Tibial nerve (tissue), 3 donors: ENCODE measurements around the gene RTP4.

Source experiments
- CTCF ChIP-seq, 5 experiments: fragments of 200-600 bp in 3 of 5; fragments of 450-650 bp in 2 of 5; sonication (generic) in 3 of 5; IDR thresholded peaks; one replicate each; pipeline ENCODE4 v1.5.1; 2016 to 2019; ENCODE audit warnings: antibody characterized with exemption in 5 of 5, mild to moderate bottlenecking in 3 of 5, moderate library complexity in 2 of 5
- POLR2A ChIP-seq, 2 donors: fragments of 450-650 bp; IDR thresholded peaks; one replicate each; pipeline ENCODE4 v1.6.1; 2017; ENCODE audit warnings: antibody characterized with exemption in 2 of 2, mild to moderate bottlenecking in 2 of 2, moderate library complexity in 2 of 2

GRCh38 chr3:187321766-187322165, 46.4 kb upstream of the RTP4 start:
- TF ChIP-seq CTCF (IDR thresholded peaks at IDR 0.05) (no peak), POLR2A (IDR thresholded peaks at IDR 0.05) (no peak)
